MCF 10A (cell line): ENCODE data around the gene RBBP7. TPM values are rescaled to one million over a fixed set of nuclear protein-coding genes. Genes with fewer than 3 reads are reported as not detected.

Experiments
- BruUV-seq: library from RNA; stranded (reverse); fragments of 400-500 nt; replicated peaks from 2 replicates; lab custom pipeline; 2021; lab: Mats Ljungman, UMichigan
- CTCF ChIA-PET: fragments of 300-600 bp; sonication (Branson Sonifier 250); formaldehyde crosslinking; extraction: SDS; loops from one replicate; lab custom pipeline; 2021; ENCODE audit warnings: antibody characterized with exemption, inconsistent platforms; lab: Yijun Ruan, JAX
- POLR2A ChIA-PET: fragments of 300-600, 350-650 bp; sonication (Branson Sonifier 250); formaldehyde crosslinking; extraction: SDS; loops from one replicate; lab custom pipeline; 2020; ENCODE audit warnings: antibody characterized with exemption, inconsistent platforms; lab: Yijun Ruan, JAX
- DNase-seq: peaks from one replicate; pipeline ENCODE4 v3.0.0-alpha.2; 2018; ENCODE audit not compliant: unreplicated experiment
- H3K27ac Mint-ChIP-seq: one replicate; pipeline ENCODE4 v1.8.0; 2022; ENCODE audit warnings: mild to moderate bottlenecking, low read depth, mixed read lengths; ENCODE audit not compliant: unreplicated experiment
- H3K27me3 Mint-ChIP-seq: one replicate; pipeline ENCODE4 v1.8.0; 2022; ENCODE audit warnings: mixed read lengths; ENCODE audit not compliant: insufficient read depth, unreplicated experiment
- H3K36me3 Mint-ChIP-seq: one replicate; pipeline ENCODE4 v1.8.0; 2022; ENCODE audit warnings: mild to moderate bottlenecking, moderate library complexity, mixed read lengths; ENCODE audit not compliant: insufficient read depth, unreplicated experiment
- H3K4me1 Mint-ChIP-seq: one replicate; pipeline ENCODE4 v1.8.0; 2022; ENCODE audit warnings: mixed read lengths; ENCODE audit not compliant: insufficient read depth, unreplicated experiment
- H3K4me3 Mint-ChIP-seq: one replicate; pipeline ENCODE4 v1.8.0; 2022; ENCODE audit warnings: mild to moderate bottlenecking, moderate library complexity, mixed read lengths; ENCODE audit not compliant: unreplicated experiment
- H3K9me3 Mint-ChIP-seq: one replicate; pipeline ENCODE4 v1.8.0; 2022; ENCODE audit warnings: mixed read lengths; ENCODE audit not compliant: unreplicated experiment
- CTCF ChIP-seq: fragments of 200-600 bp; IDR thresholded peaks from one replicate; pipeline ENCODE4 v1.8.0; 2022; ENCODE audit warnings: antibody characterized with exemption, mild to moderate bottlenecking; ENCODE audit not compliant: unreplicated experiment
- intact Hi-C: fragments of 100-400 bp; cut with micrococcal nuclease; formaldehyde crosslinking; loops from 2 replicates; pipeline ENCODE4 v1.14.1; 2022
- total RNA-seq: library from RNA; stranded (reverse); gene quantifications from 2 replicates; pipeline ENCODE4 v1.2.3, GENCODE V29; 2022

The RBBP7 gene
- total RNA-seq, 1 experiment from 2014 or later, result 95.2 TPM

- H3K27me3 Mint-ChIP-seq, result no peaks in the 10 kb centered on the region
- no TSS peak for BruUV-seq
- H3K9me3 Mint-ChIP-seq, result no peaks in the 10 kb centered on the region
- CTCF ChIA-PET, result interaction anchor here (1.2 kb wide), 1 partner anchor 201 kb away, joined by 4 read pairs; no protein-coding TSS in a partner anchor
- H3K4me1 Mint-ChIP-seq, result no peaks in the 10 kb centered on the region
- no peak overlapping the region for H3K27ac Mint-ChIP-seq
- TF ChIP-seq CTCF, result no peak
- intact Hi-C loops, result no loop called here
- DNase-seq, result no peak
- H3K36me3 Mint-ChIP-seq, result peaks cover 72% of the 10 kb centered on the region
- POLR2A ChIA-PET, result interaction anchor here (1.0 kb wide), 1 partner anchor 11 kb away, joined by 3 read pairs; no protein-coding TSS in a partner anchor
- no peak overlapping the region for H3K4me3 Mint-ChIP-seq
These were observed 24.5 kb downstream of the RBBP7 start for GRCh38 chrX:16845686-16846085.

- intact Hi-C loops, result no loop called here
- no peaks in the 10 kb centered on the region for H3K9me3 Mint-ChIP-seq
- H3K36me3 Mint-ChIP-seq, result peaks cover 77% of the 10 kb centered on the region
- CTCF ChIA-PET, result interaction anchor here (1.9 kb wide), 1 partner anchor 17 kb away, joined by 4 read pairs; no protein-coding TSS in a partner anchor
- H3K27ac Mint-ChIP-seq, result no peak overlapping the region
- H3K4me1 Mint-ChIP-seq, result peaks cover 8% of the 10 kb centered on the region
- TSS peak; percentile 21 for BruUV-seq
- H3K27me3 Mint-ChIP-seq, result no peaks in the 10 kb centered on the region
- POLR2A ChIA-PET, result interaction anchor here (0.8 kb wide), 1 partner anchor 58 kb away, joined by 3 read pairs; no protein-coding TSS in a partner anchor
- no peak overlapping the region for H3K4me3 Mint-ChIP-seq
- TF ChIP-seq CTCF, result no peak
- DNase-seq, result no peak
These were observed 26.8 kb downstream of the RBBP7 start for GRCh38 chrX:16843208-16843909.

- Mint-ChIP-seq H3K27me3 (no peaks in the 10 kb centered on the region), H3K4me1 (peaks cover 15% of the 10 kb centered on the region), H3K4me3 (no peak overlapping the region), H3K9me3 (no peaks in the 10 kb centered on the region), H3K27ac (no peak overlapping the region), H3K36me3 (peaks cover 72% of the 10 kb centered on the region)
- ChIA-PET CTCF (interaction anchor here (2.5 kb wide), 1 partner anchor 204 kb away, joined by 6 read pairs; no protein-coding TSS in a partner anchor), POLR2A (interaction anchor here (0.5 to 1.6 kb wide), 5 partner anchors 10 to 207 kb away, joined by 3 to 9 read pairs (median 3); no protein-coding TSS in a partner anchor)
- DNase-seq, result no peak
- intact Hi-C loops, result no loop called here
- BruUV-seq, result TSS peak; percentile 19
- no peak for TF ChIP-seq CTCF
These were observed 27.5 kb downstream of the RBBP7 start for GRCh38 chrX:16842684-16843083.

- peaks cover 15% of the 10 kb centered on the region for H3K4me1 Mint-ChIP-seq
- H3K27me3 Mint-ChIP-seq, result no peaks in the 10 kb centered on the region
- POLR2A ChIA-PET, result interaction anchor here (0.7 to 2.4 kb wide), 8 partner anchors 9 to 98 kb away, joined by 3 to 31 read pairs (median 3); partner anchors contain the start of gene RBBP7
- no TSS peak for BruUV-seq
- H3K27ac Mint-ChIP-seq, result no peak overlapping the region
- no peaks in the 10 kb centered on the region for H3K9me3 Mint-ChIP-seq
- CTCF ChIA-PET, result interaction anchor here (0.6 to 5.6 kb wide), 6 partner anchors 12 to 1380 kb away, joined by 3 to 41 read pairs (median 4); no protein-coding TSS in a partner anchor
- DNase-seq, result peak; percentile 88
- no peak overlapping the region for H3K4me3 Mint-ChIP-seq
- intact Hi-C loops, result loop anchor here (1.0 kb wide), 1 partner anchor 30 kb away; the partner anchor contains the start of gene RBBP7
- H3K36me3 Mint-ChIP-seq, result peaks cover 66% of the 10 kb centered on the region
- TF ChIP-seq CTCF, result no peak
These were observed 30.2 kb downstream of the RBBP7 start for GRCh38 chrX:16839852-16840460.
